NB4 (cell line): ENCODE measurements around the gene SGTB.

Experiments
- DNase-seq: peaks from one replicate; pipeline ENCODE4 v3.0.0; 2010; ENCODE audit warnings: low read depth
- H3K4me3 ChIP-seq: one replicate; pipeline ENCODE4 v1.5.1; 2011; ENCODE audit warnings: mild to moderate bottlenecking, low read depth, low read length, moderate library complexity
- MAX ChIP-seq: IDR thresholded peaks from 2 replicates; pipeline ENCODE4 v1.6.1; 2011; ENCODE audit warnings: low read depth, low read length
- MYC ChIP-seq: IDR thresholded peaks from 2 replicates; pipeline ENCODE4 v1.6.1; 2011; ENCODE audit warnings: low read depth, low read length
- POLR2A ChIP-seq: IDR thresholded peaks from 2 replicates; pipeline ENCODE4 v1.6.1; 2011; ENCODE audit warnings: mild to moderate bottlenecking; ENCODE audit not compliant: insufficient read length; ENCODE audit errors: extremely low read depth
- TF ChIP-seq, protein P1 (sequence below): IDR thresholded peaks from one replicate; pipeline ENCODE4 v1.5.1; 2012; ENCODE audit warnings: low read depth, low read length

SGTB gene, protein sequence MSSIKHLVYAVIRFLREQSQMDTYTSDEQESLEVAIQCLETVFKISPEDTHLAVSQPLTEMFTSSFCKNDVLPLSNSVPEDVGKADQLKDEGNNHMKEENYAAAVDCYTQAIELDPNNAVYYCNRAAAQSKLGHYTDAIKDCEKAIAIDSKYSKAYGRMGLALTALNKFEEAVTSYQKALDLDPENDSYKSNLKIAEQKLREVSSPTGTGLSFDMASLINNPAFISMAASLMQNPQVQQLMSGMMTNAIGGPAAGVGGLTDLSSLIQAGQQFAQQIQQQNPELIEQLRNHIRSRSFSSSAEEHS

GRCh38 chr5:65721720-65722574 is at the start of gene SGTB, which contains the start of gene NLN:
Gene SGTB (minus strand): TSS chr5:65722109. CDS start chr5:65720807, 1,302 bp downstream.
Gene NLN (plus strand): TSS chr5:65722205. CDS start chr5:65722374, 169 bp downstream.
- DNase-seq: peak; percentile 88
- peak within 1 kb of the TSS; percentile 77 for H3K4me3 ChIP-seq
- TF ChIP-seq POLR2A (peak; percentile 60), MAX (peak; percentile 76), MYC (peak; percentile 89)
- TF ChIP-seq, protein P1, sequence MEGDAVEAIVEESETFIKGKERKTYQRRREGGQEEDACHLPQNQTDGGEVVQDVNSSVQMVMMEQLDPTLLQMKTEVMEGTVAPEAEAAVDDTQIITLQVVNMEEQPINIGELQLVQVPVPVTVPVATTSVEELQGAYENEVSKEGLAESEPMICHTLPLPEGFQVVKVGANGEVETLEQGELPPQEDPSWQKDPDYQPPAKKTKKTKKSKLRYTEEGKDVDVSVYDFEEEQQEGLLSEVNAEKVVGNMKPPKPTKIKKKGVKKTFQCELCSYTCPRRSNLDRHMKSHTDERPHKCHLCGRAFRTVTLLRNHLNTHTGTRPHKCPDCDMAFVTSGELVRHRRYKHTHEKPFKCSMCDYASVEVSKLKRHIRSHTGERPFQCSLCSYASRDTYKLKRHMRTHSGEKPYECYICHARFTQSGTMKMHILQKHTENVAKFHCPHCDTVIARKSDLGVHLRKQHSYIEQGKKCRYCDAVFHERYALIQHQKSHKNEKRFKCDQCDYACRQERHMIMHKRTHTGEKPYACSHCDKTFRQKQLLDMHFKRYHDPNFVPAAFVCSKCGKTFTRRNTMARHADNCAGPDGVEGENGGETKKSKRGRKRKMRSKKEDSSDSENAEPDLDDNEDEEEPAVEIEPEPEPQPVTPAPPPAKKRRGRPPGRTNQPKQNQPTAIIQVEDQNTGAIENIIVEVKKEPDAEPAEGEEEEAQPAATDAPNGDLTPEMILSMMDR: no peak

DNA sequence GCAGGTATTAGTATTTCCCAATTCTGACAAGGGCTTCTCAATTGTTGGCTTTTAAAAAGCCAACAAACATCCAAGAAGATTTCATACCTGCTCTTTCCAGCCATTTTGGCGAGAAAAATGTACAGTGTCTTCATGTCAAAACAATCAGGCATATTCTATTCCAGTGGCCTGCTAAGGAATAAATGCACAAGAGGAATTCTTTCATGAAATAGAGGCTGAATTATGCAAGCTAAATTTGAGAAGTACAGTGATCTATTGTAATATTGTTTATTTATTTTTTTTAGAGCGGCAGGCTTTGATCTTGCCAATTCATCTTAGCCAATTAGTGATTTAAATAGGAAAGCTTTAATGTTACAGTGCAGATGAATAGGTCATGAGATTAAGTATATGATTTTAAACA is 49.4 kb upstream of the SGTB start:
- TF ChIP-seq, protein P1: no peak
- TF ChIP-seq MYC (no peak), POLR2A (no peak), MAX (no peak)
- H3K4me3 ChIP-seq: no peak overlapping the region
- no peak for DNase-seq

DNA sequence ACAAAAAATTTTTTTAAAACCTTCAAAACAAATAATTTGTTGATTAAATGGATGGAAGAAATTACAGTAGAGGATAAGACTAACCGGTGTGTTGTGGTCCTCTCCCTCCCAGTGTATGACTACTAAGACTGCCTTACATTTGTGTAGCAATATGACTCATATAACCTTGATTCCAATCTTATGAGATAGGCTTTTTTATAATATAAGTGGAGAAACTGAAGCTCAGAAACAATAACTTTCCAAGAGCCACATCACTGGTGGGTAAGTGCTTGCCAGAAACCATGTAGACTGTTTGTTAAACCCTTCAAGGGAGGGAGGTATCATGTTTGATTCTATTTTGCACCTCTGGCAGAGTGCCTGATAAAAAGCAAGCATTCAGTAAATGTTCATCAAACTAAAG is 47.6 kb upstream of the SGTB start:
- DNase-seq: no peak
- TF ChIP-seq, protein P1: no peak
- TF ChIP-seq MYC: no peak
- no peak for TF ChIP-seq POLR2A
- TF ChIP-seq MAX: no peak
- no peak overlapping the region for H3K4me3 ChIP-seq

GRCh38 chr5:65768723-65769346 is 46.9 kb upstream of the SGTB start:
- no peak overlapping the region for H3K4me3 ChIP-seq
- no peak for TF ChIP-seq MAX
- TF ChIP-seq POLR2A: no peak
- TF ChIP-seq, protein P1: no peak
- no peak for TF ChIP-seq MYC
- no peak for DNase-seq

DNA sequence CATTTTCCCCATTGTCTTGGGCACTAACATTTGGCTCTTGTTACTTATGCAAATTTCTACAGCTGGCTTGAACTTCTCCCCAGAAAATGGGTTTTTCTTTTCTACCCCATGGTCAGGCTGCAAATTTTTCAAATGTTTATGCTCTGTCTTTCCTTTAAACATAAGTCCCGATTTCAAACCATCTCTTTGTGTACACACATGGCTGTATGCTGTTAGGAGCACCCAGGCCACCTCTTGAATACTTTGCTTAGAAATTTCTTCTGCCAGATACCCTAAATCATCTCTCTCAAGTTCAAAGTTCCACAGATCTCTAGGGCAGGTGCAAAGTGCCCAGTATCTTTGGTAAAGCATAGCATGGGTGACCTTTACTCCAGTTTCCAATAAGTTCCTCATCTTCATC is 45.7 kb upstream of the SGTB start:
- H3K4me3 ChIP-seq: no peak overlapping the region
- TF ChIP-seq, protein P1: no peak
- TF ChIP-seq MAX (no peak), MYC (no peak), POLR2A (no peak)
- DNase-seq: no peak
